WTC11 (cell line): ENCODE data around the gene KCNK4. TPM values are rescaled to one million over a fixed set of nuclear protein-coding genes. Genes with fewer than 3 reads are reported as not detected.

Experiments
- ATAC-seq: fragments of 200-7000 bp; cut with Tn5 transposase; 2 replicates; pipeline ENCODE4 v1.10.0; 2021; ENCODE audit warnings: mild to moderate bottlenecking, moderate library complexity
- CTCF ChIA-PET: fragments of 300-600 bp; sonication (Branson Sonifier 250); formaldehyde crosslinking; loops from one replicate; lab custom pipeline; 2021; ENCODE audit warnings: antibody characterized with exemption; lab: Charles Lee
- POLR2A ChIA-PET: fragments of 350-600 bp; sonication (Branson Sonifier 250); formaldehyde crosslinking; loops from one replicate; lab custom pipeline; 2021; ENCODE audit warnings: antibody characterized with exemption; lab: Charles Lee
- DNase-seq: peaks from one replicate; pipeline ENCODE4 v3.0.0; 2021; ENCODE audit warnings: low spot score
- H3K27ac Mint-ChIP-seq: 2 replicates; pipeline ENCODE4 v1.8.0; 2021; ENCODE audit warnings: mixed read lengths
- H3K27me3 Mint-ChIP-seq: 2 replicates; pipeline ENCODE4 v1.8.0; 2021; ENCODE audit warnings: low read depth, mild to moderate bottlenecking, moderate library complexity, mixed read lengths
- H3K36me3 Mint-ChIP-seq: 2 replicates; pipeline ENCODE4 v1.8.0; 2021; ENCODE audit warnings: mixed read lengths
- H3K4me1 Mint-ChIP-seq: 2 replicates; pipeline ENCODE4 v1.8.0; 2022; ENCODE audit warnings: mixed read lengths
- H3K4me3 Mint-ChIP-seq: 2 replicates; pipeline ENCODE4 v1.8.0; 2021; ENCODE audit warnings: mild to moderate bottlenecking, moderate library complexity, mixed read lengths
- H3K9me3 Mint-ChIP-seq: 2 replicates; pipeline ENCODE4 v1.8.0; 2021; ENCODE audit warnings: mixed read lengths
- ESRRA ChIP-seq: sonication (generic); formaldehyde crosslinking; IDR thresholded peaks from 2 replicates; pipeline ENCODE4 v1.8.1; 2022; ENCODE audit warnings: mild to moderate bottlenecking, missing genetic modification reagents, borderline replicate concordance
- ETV6 ChIP-seq: sonication (generic); formaldehyde crosslinking; IDR thresholded peaks from 2 replicates; pipeline ENCODE4 v1.8.1; 2022; ENCODE audit warnings: mild to moderate bottlenecking, missing genetic modification reagents
- FOXK1 ChIP-seq: sonication (generic); formaldehyde crosslinking; IDR thresholded peaks from 2 replicates; pipeline ENCODE4 v1.8.0; 2022; ENCODE audit warnings: mild to moderate bottlenecking, moderate library complexity, missing genetic modification reagents
- FOXP1 ChIP-seq: sonication (generic); formaldehyde crosslinking; IDR thresholded peaks from 2 replicates; pipeline ENCODE4 v1.8.0; 2022; ENCODE audit warnings: missing genetic modification reagents, mild to moderate bottlenecking, moderate library complexity, borderline replicate concordance
- GTF2I ChIP-seq: fragments of 250-450 bp; sonication (Bioruptor Pico); conservative IDR thresholded peaks from 2 replicates; pipeline ENCODE4 v1.4.0; 2021; ENCODE audit warnings: mild to moderate bottlenecking
- OVOL2 ChIP-seq: fragments of 250-450 bp; sonication (Bioruptor Pico); IDR thresholded peaks from 2 replicates; pipeline ENCODE4 v1.9.0; 2021; ENCODE audit warnings: mild to moderate bottlenecking, borderline replicate concordance
- SMAD3 ChIP-seq: sonication (generic); formaldehyde crosslinking; IDR thresholded peaks from 2 replicates; pipeline ENCODE4 v1.8.0; 2022; ENCODE audit warnings: missing genetic modification reagents, mild to moderate bottlenecking, borderline replicate concordance
- ZNF396 ChIP-seq: fragments of 250-450 bp; sonication (Bioruptor Pico); IDR thresholded peaks from 2 replicates; pipeline ENCODE4 v1.8.0; 2021; ENCODE audit warnings: mild to moderate bottlenecking, moderate library complexity, borderline replicate concordance
- ZNF416 ChIP-seq: fragments of 250-450 bp; sonication (Bioruptor Pico); IDR thresholded peaks from 2 replicates; pipeline ENCODE4 v1.9.0; 2021; ENCODE audit warnings: mild to moderate bottlenecking, inconsistent platforms
- ZNF671 ChIP-seq: fragments of 250-450 bp; sonication (Bioruptor Pico); IDR thresholded peaks from 2 replicates; pipeline ENCODE4 v1.8.0; 2021; ENCODE audit warnings: mild to moderate bottlenecking
- total RNA-seq: library from RNA; stranded (reverse); gene quantifications from 3 replicates; pipeline ENCODE4 v1.2.3, GENCODE V29; 2021
- TF ChIP-seq, protein P1 (sequence below): fragments of 250-450 bp; sonication (Bioruptor Pico); IDR thresholded peaks from 2 replicates; pipeline ENCODE4 v1.9.0; 2021; ENCODE audit warnings: moderate library complexity, mild to moderate bottlenecking, inconsistent platforms, borderline replicate concordance
- TF ChIP-seq, protein P2 (sequence below): fragments of 250-450 bp; sonication (Bioruptor Pico); conservative IDR thresholded peaks from 2 replicates; pipeline ENCODE4 v1.9.0; 2021; ENCODE audit warnings: mild to moderate bottlenecking
- TF ChIP-seq, protein P3 (sequence below): sonication (generic); formaldehyde crosslinking; IDR thresholded peaks from 2 replicates; pipeline ENCODE4 v1.8.1; 2022; ENCODE audit warnings: mild to moderate bottlenecking, missing genetic modification reagents, moderate library complexity, borderline replicate concordance
- TF ChIP-seq, protein P4 (sequence below): sonication (generic); formaldehyde crosslinking; IDR thresholded peaks from 2 replicates; pipeline ENCODE4 v1.8.0; 2022; ENCODE audit warnings: mild to moderate bottlenecking, missing genetic modification reagents

Gene KCNK4
- total RNA-seq, 1 experiment from 2014 or later = 0.74 TPM

DNA sequence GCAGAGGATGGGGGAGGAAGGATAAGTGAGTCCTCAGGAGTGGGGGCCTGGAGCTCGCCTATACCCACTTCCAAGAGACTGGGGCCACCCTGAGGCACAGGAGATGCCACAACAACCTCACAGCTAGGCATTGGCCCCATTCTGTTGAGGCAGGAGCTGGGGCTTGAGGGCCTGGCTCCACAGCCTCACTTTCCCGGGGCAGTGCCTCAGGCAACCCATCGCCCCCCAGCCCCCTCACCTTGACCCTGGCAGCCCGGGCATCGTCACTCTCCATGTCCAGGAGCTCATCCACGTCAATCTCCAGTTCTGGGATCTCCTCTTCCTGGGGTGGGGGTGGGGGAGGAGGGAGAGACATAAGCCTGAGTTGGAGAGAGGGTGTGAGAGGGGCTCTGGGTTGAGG, 46.1 kb upstream of the KCNK4 start:
- no peaks in the 10 kb centered on the region for H3K27me3 Mint-ChIP-seq
- DNase-seq = no peak
- ATAC-seq = no peak
- H3K9me3 Mint-ChIP-seq = no peaks in the 10 kb centered on the region
- peak overlapping the region; percentile 85 for H3K4me3 Mint-ChIP-seq
- peaks cover 51% of the 10 kb centered on the region for H3K4me1 Mint-ChIP-seq
- ChIA-PET CTCF (interaction anchor here (1.9 to 3.2 kb wide), 5 partner anchors 19 to 110 kb away, joined by 5 to 14 read pairs (median 8); partner anchors contain the start of genes NUDT22 and TRPT1), POLR2A (interaction anchor here (0.8 to 1.9 kb wide), 5 partner anchors 22 to 96 kb away, joined by 3 to 6 read pairs (median 4); partner anchors contain the start of genes ESRRA and STIP1)
- no peak for TF ChIP-seq OVOL2 (CRISPR knock-in tag)
- TF ChIP-seq ETV6 = 0 out of 2 replicates have a peak, but pooled peaks have one; percentile 23
- TF ChIP-seq FOXK1 (CRISPR knock-in tag) = 0 out of 2 replicates have a peak, but pooled peaks have one; percentile 38
- peaks cover 8% of the 10 kb centered on the region for H3K36me3 Mint-ChIP-seq
- no peak overlapping the region for H3K27ac Mint-ChIP-seq

DNA sequence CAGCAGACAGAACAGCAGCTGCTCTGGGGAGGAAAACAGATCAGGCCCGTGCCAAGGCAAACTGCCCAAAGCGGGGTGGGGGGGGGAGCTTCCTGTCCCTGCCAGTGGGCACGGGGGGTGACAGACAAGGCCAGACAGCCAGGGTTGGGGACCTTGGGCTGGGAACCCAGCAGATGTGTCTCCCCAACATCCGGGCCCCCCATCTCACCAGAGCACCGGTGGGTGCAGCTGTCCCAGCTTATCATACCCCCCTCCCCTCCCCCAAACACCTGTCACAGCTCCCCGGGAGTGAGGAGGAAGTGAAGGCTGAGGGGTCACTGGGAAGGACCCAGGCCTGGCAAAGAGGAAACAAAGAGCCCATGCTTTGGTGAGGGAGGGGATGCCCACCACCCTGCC, 45.7 kb upstream of the KCNK4 start:
- H3K36me3 Mint-ChIP-seq = peaks cover 8% of the 10 kb centered on the region
- ChIA-PET CTCF (interaction anchor here (0.7 to 3.2 kb wide), 5 partner anchors 20 to 86 kb away, joined by 3 to 14 read pairs (median 7); partner anchors contain the start of genes NUDT22 and TRPT1), POLR2A (interaction anchor here (0.8 to 1.9 kb wide), 5 partner anchors 22 to 60 kb away, joined by 3 to 7 read pairs (median 4); partner anchors contain the start of genes ESRRA and STIP1)
- DNase-seq (no peak), ATAC-seq (no peak)
- peaks cover 49% of the 10 kb centered on the region for H3K4me1 Mint-ChIP-seq
- TF ChIP-seq ESRRA (CRISPR knock-in tag) = 0 out of 2 replicates have a peak, but pooled peaks have one; percentile 7
- TF ChIP-seq, protein P1, sequence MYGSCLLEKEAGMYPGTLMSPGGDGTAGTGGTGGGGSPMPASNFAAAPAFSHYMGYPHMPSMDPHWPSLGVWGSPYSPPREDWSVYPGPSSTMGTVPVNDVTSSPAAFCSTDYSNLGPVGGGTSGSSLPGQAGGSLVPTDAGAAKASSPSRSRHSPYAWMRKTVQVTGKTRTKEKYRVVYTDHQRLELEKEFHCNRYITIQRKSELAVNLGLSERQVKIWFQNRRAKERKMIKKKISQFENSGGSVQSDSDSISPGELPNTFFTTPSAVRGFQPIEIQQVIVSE (CRISPR knock-in tag) = no peak
- peak overlapping the region; percentile 85 for H3K4me3 Mint-ChIP-seq
- no peaks in the 10 kb centered on the region for H3K9me3 Mint-ChIP-seq
- no peak overlapping the region for H3K27ac Mint-ChIP-seq
- H3K27me3 Mint-ChIP-seq = no peaks in the 10 kb centered on the region

DNA sequence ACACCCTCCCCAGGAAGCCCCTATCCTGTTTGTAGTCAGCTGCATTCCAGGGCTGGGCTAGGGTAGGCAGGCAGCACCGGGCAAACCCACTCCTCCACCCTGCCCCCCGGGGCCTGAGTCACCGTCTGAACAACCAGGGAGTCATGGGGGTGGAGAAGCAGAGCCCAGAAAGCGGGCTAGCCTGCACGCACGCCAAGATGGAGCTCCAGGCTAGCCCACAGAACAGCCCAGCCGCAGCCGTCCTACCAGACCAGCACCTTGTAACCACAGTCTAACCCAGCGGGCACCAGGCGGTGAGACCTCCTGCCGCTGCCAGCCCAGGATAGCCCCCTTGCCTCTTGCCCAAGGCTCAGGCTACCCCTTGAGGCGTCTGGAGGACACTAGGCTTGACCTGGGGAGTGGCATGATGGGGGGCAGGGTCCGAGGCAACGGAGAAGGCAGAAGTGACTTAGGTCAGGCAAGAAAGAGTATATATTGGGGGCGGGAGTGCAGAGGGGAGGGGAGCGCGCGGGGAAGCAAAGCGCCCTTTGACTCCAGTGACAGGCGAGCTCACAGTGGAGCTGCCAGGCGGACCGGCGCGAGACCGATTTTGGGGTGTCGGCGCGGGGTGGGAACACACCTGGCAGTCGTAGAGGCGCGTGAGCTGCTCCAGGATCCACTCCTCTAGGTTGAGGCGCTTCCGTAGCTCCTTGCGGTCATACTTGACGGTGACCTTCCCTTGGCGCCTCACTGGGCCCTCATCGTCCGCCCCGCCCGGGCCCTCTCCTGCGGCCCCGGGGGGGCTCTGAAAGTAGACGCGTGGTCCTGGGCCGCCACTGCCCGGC, 45.1 kb upstream of the KCNK4 start:
- H3K27me3 Mint-ChIP-seq = no peaks in the 10 kb centered on the region

More for the DNA sequence above, 45.1 kb upstream of the KCNK4 start:
- ChIA-PET POLR2A (interaction anchor here (0.6 to 1.9 kb wide), 10 partner anchors 17 to 465 kb away, joined by 3 to 7 read pairs (median 4); partner anchors contain the start of genes ESRRA, NUDT22, STIP1 and TRPT1), CTCF (interaction anchor here (0.7 to 2.1 kb wide), 8 partner anchors 20 to 109 kb away, joined by 3 to 11 read pairs (median 5); partner anchors contain the start of genes ESRRA, NUDT22 and TRPT1)
- Mint-ChIP-seq H3K9me3 (no peaks in the 10 kb centered on the region), H3K4me1 (peaks cover 50% of the 10 kb centered on the region), H3K36me3 (peaks cover 8% of the 10 kb centered on the region), H3K27ac (peak overlapping the region; percentile 60), H3K4me3 (peak overlapping the region; percentile 85)
- ATAC-seq = no peak
- DNase-seq = no peak
- TF ChIP-seq ZNF671 (CRISPR knock-in tag) = no peak
- no peak for TF ChIP-seq ZNF396 (CRISPR knock-in tag)
- TF ChIP-seq FOXP1 (CRISPR knock-in tag) = peak; percentile 36; the same call in 1 of the 2 replicates
- TF ChIP-seq, protein P2, sequence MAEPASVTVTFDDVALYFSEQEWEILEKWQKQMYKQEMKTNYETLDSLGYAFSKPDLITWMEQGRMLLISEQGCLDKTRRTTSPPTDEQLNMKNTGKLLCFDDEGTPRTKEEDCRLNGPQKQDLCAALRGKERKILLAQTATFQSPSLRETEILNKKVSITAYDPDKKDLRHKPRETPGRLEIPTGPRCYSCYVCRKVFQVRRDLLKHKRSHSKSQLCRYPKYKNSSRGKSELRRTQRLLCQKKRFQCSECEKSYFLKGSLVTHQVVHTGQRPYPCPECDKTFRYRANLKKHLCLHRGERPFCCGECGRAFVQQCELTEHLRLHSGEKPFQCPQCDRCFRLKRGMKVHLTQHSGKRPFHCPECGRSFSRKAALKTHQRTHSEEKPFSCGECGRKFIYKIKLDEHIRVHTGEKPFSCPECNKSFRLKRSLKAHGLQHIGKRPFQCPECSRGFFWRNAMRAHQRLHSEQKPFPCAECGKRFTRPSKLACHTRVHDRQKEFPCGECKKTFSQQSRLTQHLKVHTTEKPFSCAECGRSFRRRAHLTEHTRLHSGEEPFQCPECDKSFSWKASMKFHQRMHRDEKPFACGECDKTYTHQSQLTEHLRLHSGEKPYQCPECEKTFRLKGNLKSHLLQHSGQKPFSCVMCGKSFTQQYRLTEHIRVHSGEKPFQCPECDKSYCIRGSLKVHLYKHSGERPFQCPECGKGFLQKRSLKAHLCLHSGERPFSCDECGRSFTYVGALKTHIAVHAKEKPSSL (CRISPR knock-in tag) = no peak
- TF ChIP-seq ESRRA (CRISPR knock-in tag) = 0 out of 2 replicates have a peak, but pooled peaks have one; percentile 1
- TF ChIP-seq, protein P3, sequence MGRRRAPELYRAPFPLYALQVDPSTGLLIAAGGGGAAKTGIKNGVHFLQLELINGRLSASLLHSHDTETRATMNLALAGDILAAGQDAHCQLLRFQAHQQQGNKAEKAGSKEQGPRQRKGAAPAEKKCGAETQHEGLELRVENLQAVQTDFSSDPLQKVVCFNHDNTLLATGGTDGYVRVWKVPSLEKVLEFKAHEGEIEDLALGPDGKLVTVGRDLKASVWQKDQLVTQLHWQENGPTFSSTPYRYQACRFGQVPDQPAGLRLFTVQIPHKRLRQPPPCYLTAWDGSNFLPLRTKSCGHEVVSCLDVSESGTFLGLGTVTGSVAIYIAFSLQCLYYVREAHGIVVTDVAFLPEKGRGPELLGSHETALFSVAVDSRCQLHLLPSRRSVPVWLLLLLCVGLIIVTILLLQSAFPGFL (CRISPR knock-in tag) = no peak
- TF ChIP-seq, protein P4, sequence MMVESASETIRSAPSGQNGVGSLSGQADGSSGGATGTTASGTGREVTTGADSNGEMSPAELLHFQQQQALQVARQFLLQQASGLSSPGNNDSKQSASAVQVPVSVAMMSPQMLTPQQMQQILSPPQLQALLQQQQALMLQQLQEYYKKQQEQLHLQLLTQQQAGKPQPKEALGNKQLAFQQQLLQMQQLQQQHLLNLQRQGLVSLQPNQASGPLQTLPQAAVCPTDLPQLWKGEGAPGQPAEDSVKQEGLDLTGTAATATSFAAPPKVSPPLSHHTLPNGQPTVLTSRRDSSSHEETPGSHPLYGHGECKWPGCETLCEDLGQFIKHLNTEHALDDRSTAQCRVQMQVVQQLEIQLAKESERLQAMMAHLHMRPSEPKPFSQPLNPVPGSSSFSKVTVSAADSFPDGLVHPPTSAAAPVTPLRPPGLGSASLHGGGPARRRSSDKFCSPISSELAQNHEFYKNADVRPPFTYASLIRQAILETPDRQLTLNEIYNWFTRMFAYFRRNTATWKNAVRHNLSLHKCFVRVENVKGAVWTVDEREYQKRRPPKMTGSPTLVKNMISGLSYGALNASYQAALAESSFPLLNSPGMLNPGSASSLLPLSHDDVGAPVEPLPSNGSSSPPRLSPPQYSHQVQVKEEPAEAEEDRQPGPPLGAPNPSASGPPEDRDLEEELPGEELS (CRISPR knock-in tag) = 0 out of 2 replicates have a peak, but pooled peaks have one; percentile 25
- TF ChIP-seq ZNF416 (CRISPR knock-in tag) = no peak
- 0 out of 2 replicates have a peak, but pooled peaks have one; percentile 40 for TF ChIP-seq GTF2I (CRISPR knock-in tag)
- TF ChIP-seq SMAD3 (CRISPR knock-in tag) = no peak
